T-helper 2 cell treated with Interferon-gamma antibody and Interleukin-4, amounts not matched to agents 5 μg/mL and 100 μg/mL, for 36 hours (primary cell): ENCODE data around the gene MBP.

Source experiments
- DNase-seq: peaks from one replicate; pipeline ENCODE4 v3.0.0; 2021; ENCODE audit warnings: low spot score
- H3K27ac Mint-ChIP-seq: one replicate; pipeline ENCODE4 v1.8.0; 2021; ENCODE audit warnings: mild to moderate bottlenecking, mixed read lengths
- H3K27me3 Mint-ChIP-seq: one replicate; pipeline ENCODE4 v1.8.0; 2021; ENCODE audit warnings: low read depth, mixed read lengths
- H3K36me3 Mint-ChIP-seq: one replicate; pipeline ENCODE4 v1.8.0; 2021; ENCODE audit warnings: low read depth, mixed read lengths
- H3K4me1 Mint-ChIP-seq: one replicate; pipeline ENCODE4 v1.8.0; 2021; ENCODE audit warnings: low read depth, mixed read lengths
- H3K4me3 Mint-ChIP-seq: one replicate; pipeline ENCODE4 v1.8.0; 2022; ENCODE audit warnings: mild to moderate bottlenecking, moderate library complexity, mixed read lengths
- H3K9me3 Mint-ChIP-seq: one replicate; pipeline ENCODE4 v1.8.0; 2021; ENCODE audit warnings: mixed read lengths

Gene MBP

DNA sequence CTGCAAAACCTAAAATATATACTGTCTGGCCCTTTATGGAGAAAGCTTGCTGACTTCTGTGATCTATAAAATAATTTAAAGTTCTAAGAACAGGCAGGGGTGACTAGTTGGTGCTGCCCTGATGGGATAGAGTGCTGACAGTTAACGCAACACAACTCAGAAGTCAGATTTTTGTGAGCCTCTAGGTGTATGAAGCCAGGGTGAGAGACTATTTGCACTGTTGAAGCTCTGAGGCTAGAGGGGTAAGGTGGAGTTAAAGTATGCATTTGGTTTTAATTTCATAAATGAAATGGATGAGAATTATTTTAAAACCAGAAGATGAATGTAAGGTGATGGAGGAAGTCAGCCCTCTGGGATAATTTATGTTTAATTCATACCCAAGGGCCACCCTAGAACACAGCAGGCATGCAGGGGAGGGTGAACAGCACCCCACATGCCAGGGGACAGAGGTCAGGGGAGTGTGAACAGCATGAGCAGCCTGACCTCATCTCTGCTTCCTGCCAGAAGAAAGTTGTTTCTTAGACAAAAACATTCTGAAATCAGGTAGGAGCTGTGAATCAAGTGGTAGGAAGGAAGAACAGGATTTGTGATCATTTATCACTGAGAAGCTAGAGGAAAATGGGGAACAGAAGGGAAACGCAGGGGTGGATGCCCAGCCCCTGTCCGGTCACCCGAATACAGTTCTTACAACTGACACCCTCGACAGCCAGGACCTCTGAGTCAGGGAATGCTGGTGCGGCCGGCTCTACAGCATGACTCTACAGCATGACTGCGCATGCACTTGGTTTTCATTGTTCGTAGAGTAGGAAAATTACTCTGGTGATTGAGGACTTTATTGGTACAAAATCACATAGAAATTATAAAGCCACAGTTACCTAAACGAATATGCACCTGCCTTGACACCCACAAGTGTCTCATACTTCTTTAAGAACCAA, 93.1 kb downstream of the MBP start:
- DNase-seq, result no peak
- peaks cover 17% of the 10 kb centered on the region for H3K4me1 Mint-ChIP-seq
- peak overlapping the region; percentile 56 for H3K27ac Mint-ChIP-seq
- peaks cover 5% of the 10 kb centered on the region for H3K9me3 Mint-ChIP-seq
- H3K27me3 Mint-ChIP-seq, result no peaks in the 10 kb centered on the region
- no peak overlapping the region for H3K4me3 Mint-ChIP-seq
- peaks cover 67% of the 10 kb centered on the region for H3K36me3 Mint-ChIP-seq

DNA sequence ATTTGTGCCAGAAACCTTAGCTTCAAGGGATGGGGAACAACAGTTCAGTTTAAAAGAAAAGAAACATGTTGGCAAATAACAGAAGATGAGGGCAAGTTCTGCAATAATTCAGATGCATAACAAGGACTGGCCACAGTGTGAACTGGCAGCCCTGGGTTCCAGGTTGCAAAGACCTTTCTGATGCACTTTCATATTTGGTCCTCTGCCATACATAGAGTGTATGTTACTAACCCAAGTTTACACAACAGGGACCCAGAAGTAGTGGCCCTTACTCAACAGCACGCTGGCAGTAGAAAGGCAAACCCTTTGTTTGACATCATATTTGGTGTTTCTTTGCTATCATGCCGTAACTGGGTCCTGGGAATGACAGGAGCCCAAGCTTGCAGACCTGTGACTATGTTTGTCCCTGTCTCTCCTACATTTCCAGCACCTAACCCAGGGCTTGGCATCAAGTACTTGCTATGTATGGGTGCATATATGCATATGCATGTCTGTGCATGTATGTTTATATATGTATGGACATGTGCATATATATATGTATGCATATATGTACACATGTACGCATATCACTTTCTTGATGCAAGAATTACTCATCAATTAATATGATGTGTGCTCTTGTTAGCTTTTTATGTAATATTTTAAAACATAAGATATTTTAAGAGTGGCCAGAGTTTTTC, 94.3 kb downstream of the MBP start:
- Mint-ChIP-seq H3K27ac (no peak overlapping the region), H3K4me1 (peaks cover 21% of the 10 kb centered on the region), H3K27me3 (no peaks in the 10 kb centered on the region), H3K4me3 (no peak overlapping the region), H3K9me3 (peaks cover 5% of the 10 kb centered on the region), H3K36me3 (peaks cover 64% of the 10 kb centered on the region)
- no peak for DNase-seq

DNA sequence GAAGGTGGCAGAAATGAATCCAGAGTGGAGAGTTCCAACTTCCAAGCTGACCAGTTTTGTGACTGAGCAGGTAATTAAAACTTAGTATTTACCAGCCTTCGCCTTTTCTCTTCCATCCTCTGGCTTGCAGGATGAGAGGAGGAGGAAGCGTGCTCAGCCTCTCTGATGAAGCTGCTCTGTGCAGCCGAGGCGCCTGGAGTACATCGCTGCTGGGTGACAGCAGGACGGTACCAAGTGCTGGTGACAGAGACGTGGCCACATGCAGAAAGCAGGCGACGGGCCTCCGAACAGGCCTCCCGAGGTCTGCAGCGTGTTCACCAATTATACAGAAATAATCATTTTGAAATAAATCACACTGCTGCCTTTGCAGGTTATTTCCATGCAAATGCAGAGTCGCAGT, 95.0 kb downstream of the MBP start:
- Mint-ChIP-seq H3K27ac (peak overlapping the region; percentile 15), H3K4me3 (no peak overlapping the region), H3K27me3 (no peaks in the 10 kb centered on the region), H3K4me1 (peaks cover 21% of the 10 kb centered on the region), H3K9me3 (peaks cover 5% of the 10 kb centered on the region), H3K36me3 (peaks cover 57% of the 10 kb centered on the region)
- no peak for DNase-seq

DNA sequence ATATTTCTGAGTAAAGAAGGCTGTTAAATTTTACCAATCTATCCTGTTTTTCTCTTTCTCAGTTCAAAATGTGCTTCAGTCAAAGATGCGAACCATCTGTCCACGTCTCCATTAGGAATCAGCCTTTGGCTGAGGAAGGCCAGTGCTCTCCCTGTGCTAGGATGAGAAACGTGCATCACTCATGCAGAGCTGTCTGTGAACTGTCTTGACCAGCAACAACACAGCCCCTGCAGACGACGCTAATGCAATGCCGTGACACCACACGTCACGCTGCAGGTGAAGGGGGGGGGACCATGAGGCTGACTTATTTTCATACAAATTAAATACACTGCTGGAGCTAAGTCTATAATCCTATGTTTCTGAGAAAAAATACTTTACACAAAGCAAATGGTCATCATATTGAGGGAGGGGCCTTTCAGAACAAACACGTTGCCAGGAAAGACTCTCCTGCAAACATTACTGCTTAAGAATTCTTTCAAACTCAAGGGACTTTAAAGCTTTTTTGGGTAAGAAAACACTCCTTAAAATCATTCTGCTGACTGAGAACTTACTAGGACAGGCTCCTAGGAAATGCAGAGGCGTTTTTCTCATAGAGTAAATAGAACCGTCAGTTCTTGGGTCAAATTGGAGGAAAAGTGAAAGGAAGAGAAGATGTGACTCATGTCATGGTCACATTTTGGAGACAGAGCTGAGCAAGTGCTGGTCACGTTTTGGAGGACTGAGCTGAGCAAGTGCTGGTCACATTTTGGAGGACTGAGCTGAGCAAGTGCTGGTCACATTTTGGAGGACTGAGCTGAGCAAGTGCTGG, 97.0 kb downstream of the MBP start:
- H3K27me3 Mint-ChIP-seq, result no peaks in the 10 kb centered on the region
- peaks cover 23% of the 10 kb centered on the region for H3K4me1 Mint-ChIP-seq
- peaks cover 47% of the 10 kb centered on the region for H3K36me3 Mint-ChIP-seq
- no peak overlapping the region for H3K4me3 Mint-ChIP-seq
- peak overlapping the region; percentile 26 for H3K27ac Mint-ChIP-seq
- H3K9me3 Mint-ChIP-seq, result peaks cover 4% of the 10 kb centered on the region
- no peak for DNase-seq

DNA sequence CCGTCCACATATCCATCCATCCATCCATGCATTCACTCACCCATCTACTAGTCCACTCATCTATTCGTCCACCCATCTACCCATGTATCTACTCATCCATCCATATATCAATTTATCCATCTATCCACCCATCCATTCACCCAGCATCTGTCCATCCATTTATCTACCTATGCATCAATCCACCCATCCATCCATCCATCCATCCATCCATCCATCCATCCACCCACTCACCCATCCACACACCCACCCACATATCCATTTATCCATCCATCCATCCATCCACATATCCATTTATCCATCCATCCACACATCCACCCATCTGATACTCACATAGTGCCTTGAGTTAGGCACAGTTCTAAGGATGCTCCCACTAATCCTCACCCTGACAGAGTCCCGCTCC, 99.0 kb downstream of the MBP start:
- Mint-ChIP-seq H3K36me3 (peaks cover 43% of the 10 kb centered on the region), H3K4me3 (no peak overlapping the region), H3K27ac (peak overlapping the region; percentile 18), H3K9me3 (no peaks in the 10 kb centered on the region), H3K4me1 (peaks cover 10% of the 10 kb centered on the region), H3K27me3 (no peaks in the 10 kb centered on the region)
- no peak for DNase-seq

DNA sequence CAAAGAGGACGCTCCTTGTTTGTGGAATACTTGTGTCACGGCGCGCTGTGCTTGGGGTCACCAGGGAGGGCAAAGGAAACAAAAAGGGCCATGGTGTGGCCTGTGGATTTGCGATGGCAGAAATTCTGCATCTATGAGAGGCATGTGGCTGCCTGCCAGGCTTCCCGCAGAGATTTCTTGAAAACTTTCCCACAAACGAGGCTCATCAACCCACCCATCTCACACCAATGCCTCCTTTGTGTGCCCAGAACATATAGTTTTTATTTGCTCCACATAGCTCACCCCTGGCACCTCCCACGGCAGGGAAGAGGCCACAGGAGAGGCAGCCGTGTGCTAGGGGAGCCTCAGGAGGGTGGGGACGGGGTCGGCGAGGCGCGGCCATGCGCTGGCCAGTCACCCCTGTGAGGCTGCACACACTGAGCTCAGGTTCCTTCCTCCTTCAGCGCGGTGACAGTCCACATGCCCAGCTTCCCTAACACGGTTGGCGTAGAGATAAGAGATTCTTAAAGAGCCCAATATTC, 100.3 kb downstream of the MBP start:
- Mint-ChIP-seq H3K36me3 (peaks cover 35% of the 10 kb centered on the region), H3K27me3 (no peaks in the 10 kb centered on the region), H3K4me3 (no peak overlapping the region)

DNA sequence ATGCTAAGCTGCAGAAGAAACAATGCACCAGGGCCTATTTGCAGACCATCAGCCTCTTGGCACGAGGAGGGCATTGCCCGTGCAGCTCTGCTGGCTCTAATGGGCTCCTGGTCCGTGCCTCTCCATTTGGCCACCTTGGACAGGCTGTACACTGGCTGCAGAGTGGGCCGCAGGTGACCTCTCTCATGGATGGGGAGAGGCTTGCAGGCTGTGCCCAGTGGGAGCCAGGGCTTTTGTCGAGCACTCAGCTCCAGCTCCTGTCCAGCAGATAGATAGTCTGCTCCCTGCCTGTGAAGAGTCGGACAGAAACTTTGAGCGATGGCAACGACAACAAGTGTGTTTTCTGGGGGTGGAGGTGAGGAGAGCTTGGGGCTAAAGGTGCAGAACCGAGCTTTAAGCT, 100.9 kb downstream of the MBP start:
- Mint-ChIP-seq H3K9me3 (no peaks in the 10 kb centered on the region), H3K36me3 (peaks cover 31% of the 10 kb centered on the region), H3K27me3 (no peaks in the 10 kb centered on the region), H3K27ac (no peak overlapping the region), H3K4me1 (peaks cover 11% of the 10 kb centered on the region), H3K4me3 (no peak overlapping the region)
- no peak for DNase-seq

More for the DNA sequence above, 100.3 kb downstream of the MBP start:
- H3K27ac Mint-ChIP-seq, result no peak overlapping the region
- H3K9me3 Mint-ChIP-seq, result no peaks in the 10 kb centered on the region
- no peak for DNase-seq
- H3K4me1 Mint-ChIP-seq, result peaks cover 8% of the 10 kb centered on the region

DNA sequence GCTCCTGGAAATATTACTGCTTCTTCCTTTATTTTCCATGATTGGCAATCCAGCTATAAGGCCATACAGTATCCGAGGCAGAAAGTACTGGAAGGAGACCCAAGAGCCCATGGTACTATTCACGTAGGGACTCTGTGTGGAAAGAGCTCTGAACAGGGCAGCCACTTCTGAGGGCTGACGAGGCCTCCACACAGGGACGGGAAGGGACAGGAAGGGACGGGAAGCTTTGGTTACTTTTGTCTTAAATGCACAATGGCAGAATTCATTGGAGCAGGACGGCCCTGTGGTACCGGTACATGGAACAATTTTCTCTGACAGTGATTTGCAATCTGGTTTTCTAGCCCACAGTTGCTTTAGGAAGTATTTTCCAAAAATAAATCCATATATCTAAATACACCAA, 102.4 kb downstream of the MBP start:
- no peak for DNase-seq
- Mint-ChIP-seq H3K36me3 (peaks cover 23% of the 10 kb centered on the region), H3K4me3 (no peak overlapping the region), H3K27ac (no peak overlapping the region), H3K27me3 (no peaks in the 10 kb centered on the region), H3K9me3 (no peaks in the 10 kb centered on the region), H3K4me1 (peaks cover 11% of the 10 kb centered on the region)

DNA sequence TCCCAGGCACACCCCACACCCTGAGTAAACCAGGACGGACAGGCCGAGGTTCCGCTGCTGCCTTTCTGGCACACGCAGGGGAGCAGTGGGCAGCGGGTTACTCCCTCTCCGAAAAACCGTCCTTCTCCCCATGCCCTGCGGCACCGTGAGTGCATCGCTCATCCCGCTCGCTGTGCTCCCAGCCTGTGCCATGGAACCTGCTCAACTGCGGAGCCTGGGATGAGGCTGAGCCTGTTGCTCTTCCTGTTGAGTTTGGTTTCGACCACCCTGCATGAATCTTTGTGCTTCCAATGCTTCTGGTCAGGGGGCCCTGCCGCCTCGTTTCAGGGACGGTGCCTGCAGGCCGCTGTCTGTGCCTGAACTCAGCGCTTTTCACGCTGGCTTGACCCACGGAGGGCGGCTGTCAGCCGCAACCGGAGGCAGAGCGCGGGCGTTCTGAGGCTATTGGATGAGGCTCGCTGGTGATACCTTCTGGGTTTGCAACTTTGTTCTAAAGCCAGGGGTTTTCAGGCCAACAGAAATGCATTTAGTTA, 106.7 kb downstream of the MBP start:
- no peaks in the 10 kb centered on the region for H3K27me3 Mint-ChIP-seq
- no peak for DNase-seq
- peaks cover 13% of the 10 kb centered on the region for H3K4me1 Mint-ChIP-seq
- no peaks in the 10 kb centered on the region for H3K9me3 Mint-ChIP-seq
- no peak overlapping the region for H3K4me3 Mint-ChIP-seq
- peaks cover 21% of the 10 kb centered on the region for H3K36me3 Mint-ChIP-seq
- no peak overlapping the region for H3K27ac Mint-ChIP-seq

DNA sequence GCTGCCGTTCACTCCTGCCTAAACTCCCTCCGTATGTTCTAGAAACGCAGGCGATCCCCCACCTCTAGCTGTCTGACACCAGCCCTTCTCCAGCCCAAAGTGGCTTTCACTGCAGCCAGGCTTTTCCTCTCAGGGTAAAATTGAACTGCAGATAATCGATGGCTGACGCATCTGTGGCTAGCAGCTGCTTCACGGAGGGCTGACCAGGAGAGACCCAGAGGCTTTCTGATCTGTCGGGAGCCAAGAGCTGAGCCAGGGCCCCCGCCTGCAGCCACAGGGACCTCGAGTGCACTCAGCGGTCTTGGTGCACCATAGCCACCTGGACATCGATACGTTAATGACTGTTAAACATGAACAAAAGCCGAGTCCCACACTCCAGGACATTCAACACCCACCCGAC, 107.5 kb downstream of the MBP start:
- Mint-ChIP-seq H3K4me1 (peaks cover 11% of the 10 kb centered on the region), H3K9me3 (no peaks in the 10 kb centered on the region), H3K36me3 (peaks cover 21% of the 10 kb centered on the region), H3K27me3 (no peaks in the 10 kb centered on the region), H3K4me3 (no peak overlapping the region), H3K27ac (no peak overlapping the region)
- no peak for DNase-seq

DNA sequence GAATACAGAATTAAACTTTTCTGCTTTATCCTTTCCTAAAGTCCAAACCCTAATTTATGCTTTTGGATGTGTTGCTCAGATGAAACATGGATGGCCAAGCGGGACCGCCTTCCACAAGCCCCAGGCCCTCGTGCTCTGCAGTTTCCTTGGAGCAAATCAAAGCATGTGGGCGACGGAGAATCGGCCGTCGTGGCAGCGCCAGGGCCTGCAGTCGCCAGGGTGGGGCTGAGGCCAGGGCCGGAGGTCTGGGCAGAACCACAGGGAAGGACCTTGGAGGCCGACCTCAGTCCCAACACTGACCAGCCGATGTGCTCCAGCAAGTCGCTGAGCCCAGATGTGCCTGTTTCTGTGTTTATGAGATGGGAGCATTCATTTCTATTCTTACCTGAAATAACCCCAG, 108.1 kb downstream of the MBP start:
- H3K4me3 Mint-ChIP-seq, result no peak overlapping the region
- peaks cover 21% of the 10 kb centered on the region for H3K36me3 Mint-ChIP-seq
- H3K27me3 Mint-ChIP-seq, result no peaks in the 10 kb centered on the region
- no peak overlapping the region for H3K27ac Mint-ChIP-seq
- no peaks in the 10 kb centered on the region for H3K9me3 Mint-ChIP-seq
- DNase-seq, result no peak
- peaks cover 11% of the 10 kb centered on the region for H3K4me1 Mint-ChIP-seq

DNA sequence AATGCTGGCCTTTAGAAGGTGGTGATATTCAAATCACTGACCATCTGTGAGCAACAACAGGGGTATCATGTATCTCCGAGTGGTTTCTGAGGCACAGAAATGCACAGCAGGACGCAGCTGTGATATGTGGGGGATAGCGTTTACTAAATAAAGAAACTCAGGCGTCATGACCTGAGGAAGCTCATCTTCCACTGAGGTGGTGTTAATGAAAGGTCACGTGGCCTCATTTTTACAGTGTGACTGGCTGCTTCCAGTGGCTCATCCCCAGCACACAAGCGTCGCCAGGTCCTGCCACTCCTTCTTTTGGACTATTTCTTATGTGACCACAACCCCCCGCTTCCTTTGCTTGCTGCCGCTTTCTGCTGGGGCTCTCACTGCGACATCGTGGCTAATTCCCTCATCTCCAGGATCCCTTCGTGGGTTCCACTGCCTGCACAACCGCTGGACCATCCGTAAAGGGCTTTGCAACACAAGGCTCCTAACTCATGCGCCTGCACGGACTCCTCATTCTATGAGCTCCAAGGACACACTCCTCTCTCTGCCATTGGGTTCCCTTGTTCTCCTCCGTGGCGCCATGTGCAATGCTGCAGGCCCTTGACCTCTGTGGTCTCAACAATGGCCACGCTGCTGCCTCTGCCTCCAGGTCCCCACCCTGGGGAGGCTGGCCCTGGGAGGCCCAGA, 109.3 kb downstream of the MBP start:
- peak overlapping the region; percentile 58 for H3K27ac Mint-ChIP-seq
- no peak for DNase-seq
- no peak overlapping the region for H3K4me3 Mint-ChIP-seq
- H3K4me1 Mint-ChIP-seq, result peaks cover 11% of the 10 kb centered on the region
- peaks cover 33% of the 10 kb centered on the region for H3K36me3 Mint-ChIP-seq
- H3K27me3 Mint-ChIP-seq, result no peaks in the 10 kb centered on the region
- H3K9me3 Mint-ChIP-seq, result no peaks in the 10 kb centered on the region

DNA sequence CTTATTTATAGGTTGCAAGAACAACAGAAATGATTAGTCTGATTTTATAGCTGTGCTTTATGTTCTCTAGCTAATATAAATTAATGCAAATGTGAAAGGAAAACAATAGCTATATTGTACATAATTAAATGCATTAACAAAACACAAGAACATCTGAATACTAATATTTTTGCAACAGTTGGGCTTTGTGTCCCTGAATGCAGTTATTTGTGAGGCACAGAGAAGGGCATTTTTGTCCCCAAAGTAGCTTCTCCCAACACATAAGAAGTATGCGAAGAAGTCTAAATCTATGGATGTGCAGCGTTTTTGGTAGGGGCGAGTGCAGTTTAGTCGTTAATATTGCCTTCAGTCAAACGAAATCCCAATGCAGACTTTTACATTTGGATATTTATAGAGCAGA, 110.0 kb downstream of the MBP start:
- Mint-ChIP-seq H3K4me3 (no peak overlapping the region), H3K27ac (no peak overlapping the region), H3K4me1 (peaks cover 11% of the 10 kb centered on the region), H3K27me3 (no peaks in the 10 kb centered on the region), H3K9me3 (no peaks in the 10 kb centered on the region), H3K36me3 (peaks cover 39% of the 10 kb centered on the region)
- DNase-seq, result no peak
